GM19238 (cell line): ENCODE data around the gene WAC.
"Not testable (repeated sequence)": the region's sequence is repeated elsewhere in the genome, so short reads cannot be mapped to it uniquely, and the experiment has no call there.

Source experiments
- DNase-seq: peaks from one replicate; pipeline ENCODE4 v3.0.0; 2011; ENCODE audit warnings: low spot score; ENCODE audit not compliant: insufficient read length

Gene WAC

DNA sequence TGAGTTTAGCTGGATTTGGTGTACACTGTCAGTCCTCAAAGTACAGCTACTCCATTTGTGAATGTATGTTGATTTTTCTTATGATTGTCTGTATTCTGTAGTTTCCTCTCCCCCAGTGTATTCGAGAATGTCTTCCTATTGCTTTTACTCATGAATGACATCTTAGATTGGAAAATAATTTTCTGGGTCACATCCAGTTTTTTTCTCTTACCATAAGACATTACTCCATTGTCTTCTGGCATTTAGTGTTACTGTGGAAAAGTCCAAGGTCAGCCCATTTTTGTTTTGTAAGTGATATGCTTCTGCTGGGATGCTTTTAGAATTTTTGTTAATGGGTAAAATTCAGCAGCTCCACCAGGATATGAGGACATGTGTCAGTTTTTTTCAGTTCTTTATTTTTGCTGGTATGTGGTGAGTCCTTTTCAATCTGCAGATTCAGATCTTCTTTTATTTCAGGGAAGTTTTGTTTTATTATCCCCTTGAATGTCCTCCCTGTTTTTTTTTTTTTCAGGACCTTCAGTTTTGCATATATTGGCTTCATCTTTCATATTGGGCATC, 33.6 kb downstream of the WAC start:
- DNase-seq, result no peak

- no peak for DNase-seq
Measured at GRCh38 chr10:28569506-28570159, 36.7 kb downstream of the WAC start.

GRCh38 chr10:28570598-28570997, 37.7 kb downstream of the WAC start:
- no peak for DNase-seq

DNA sequence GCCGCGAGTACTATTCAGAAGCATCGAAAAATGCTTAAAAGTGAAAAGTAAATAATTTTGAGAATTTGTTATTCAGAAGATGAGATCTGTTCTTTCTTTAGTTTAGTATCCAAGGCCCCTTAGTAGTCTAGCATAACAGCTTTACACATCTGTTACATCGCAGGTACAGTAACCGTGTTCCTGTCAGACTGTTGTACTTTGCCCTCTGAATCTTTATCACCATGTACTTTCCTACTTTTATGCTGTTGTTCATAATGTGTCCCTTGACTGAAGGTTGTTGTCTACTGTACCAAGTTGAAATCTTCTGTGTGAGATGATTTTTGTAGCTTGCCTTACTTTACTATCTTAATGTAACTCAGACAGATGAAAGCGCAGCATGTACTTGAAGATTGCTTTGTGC, 38.3 kb downstream of the WAC start:
- no peak for DNase-seq

- not testable (repeated sequence) for DNase-seq
Measured at GRCh38 chr10:28574214-28574613, 41.3 kb downstream of the WAC start.

- DNase-seq, result no peak
Measured at GRCh38 chr10:28575852-28576251, 42.9 kb downstream of the WAC start.

DNA sequence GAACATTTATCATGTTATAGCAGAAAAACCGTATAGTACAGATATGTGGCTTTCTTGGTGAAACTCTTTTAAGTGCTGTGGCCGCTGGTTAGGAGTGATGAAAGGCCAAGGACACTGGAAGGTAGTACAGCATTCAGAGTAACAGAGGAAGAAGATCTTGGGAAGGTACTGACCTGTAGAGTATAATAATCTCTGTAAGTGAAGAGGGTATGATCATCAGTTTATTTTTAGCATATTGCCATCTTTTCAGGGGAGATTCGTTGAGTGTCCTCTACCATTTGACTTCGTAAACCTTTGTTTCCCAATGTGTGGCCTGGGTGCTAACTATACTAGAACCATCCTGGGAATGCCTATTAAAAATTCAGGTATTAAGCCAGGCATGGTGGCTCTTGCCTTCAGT, 44.6 kb downstream of the WAC start:
- no peak for DNase-seq

- DNase-seq, result no peak
Measured at GRCh38 chr10:28578454-28578853, 45.5 kb downstream of the WAC start.

GRCh38 chr10:28580825-28581224, 47.9 kb downstream of the WAC start:
- DNase-seq, result no peak

DNA sequence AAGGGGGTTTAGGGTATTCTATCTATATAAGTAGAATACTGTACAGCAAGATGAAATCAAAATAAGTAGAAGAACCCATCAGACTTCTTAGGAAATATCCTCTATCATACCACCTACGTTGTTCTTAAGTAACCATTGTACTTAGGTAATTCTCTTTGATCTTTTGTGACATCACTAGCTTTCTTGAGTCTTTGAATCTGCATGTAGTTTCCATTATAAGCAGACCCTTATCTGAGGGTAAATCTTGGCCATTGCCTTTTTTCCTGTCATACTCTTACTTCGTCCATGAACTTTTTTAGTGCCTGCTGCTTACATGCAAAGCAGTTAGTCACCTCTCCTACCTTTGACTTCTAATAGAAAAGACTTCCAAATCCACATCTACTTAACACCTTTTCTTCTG, 49.0 kb downstream of the WAC start:
- DNase-seq, result no peak

DNA sequence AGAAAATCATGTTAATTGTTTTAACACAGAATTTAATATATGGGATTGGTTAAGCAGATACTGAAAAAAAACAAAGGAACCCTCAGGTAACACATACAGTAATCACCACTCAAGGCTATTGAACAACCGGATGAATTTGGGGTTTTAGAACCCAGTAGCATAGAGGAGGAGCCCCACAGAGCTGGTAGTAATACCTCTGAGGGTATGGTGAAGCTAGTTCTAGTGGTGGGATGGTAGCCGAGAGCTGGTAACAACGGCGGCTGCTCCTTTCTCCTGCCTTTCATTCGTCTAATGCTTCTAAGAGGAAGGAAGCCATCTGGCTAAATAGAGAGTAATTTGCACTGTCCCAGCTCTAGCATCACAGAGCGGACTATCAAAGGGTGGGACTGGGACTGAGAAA, 52.2 kb downstream of the WAC start:
- no peak for DNase-seq

- DNase-seq, result no peak
Measured at GRCh38 chr10:28586176-28586575, 53.3 kb downstream of the WAC start.

DNA sequence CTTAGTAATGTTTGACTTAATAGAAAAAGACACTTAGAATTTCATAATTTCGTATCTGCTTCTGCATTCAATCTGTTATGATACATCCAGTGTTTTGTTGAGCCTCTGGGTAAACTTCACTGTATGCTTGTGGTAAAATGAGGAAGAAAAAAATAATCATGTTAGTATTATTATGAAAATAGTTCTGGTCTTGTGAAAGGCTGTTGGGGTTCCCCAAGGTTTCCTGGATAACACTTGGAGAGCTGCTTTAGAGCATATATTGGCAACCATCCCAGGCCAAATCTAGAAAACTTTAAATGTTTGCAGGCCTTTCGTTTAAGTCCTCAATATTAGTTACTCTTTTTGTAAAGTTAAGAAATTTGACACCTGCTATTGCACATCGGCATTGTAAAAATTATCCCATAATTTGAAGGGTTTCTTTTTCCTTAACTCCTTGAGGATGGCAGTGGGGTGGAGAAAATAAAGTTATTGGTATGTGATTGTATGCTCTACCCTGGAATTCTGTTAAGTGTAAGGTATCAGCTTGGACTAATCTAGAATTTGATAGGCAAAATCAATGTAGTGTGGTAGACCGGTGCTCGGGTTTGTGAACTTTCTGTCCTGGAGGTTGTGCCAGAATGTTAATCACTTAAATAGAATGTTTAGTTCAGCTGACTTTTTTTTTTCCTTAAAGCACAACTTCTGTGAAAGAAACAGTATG, 54.5 kb downstream of the WAC start:
- no peak for DNase-seq

DNA sequence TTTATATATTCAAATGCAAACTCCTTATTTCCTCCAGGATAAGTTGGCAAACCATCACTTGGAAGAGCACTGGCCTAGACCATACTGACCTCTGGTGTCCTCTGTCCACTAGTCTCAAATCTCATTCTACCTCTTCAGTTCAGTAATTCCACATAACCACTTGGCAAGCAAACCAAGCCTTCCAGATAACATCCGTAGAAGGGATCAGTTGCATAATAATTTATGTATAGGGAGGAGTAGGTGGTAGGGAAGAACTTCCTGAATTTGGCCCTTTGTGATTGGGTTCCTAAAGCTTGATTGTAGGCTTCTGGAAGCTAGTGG, 55.0 kb downstream of the WAC start:
- no peak for DNase-seq

DNA sequence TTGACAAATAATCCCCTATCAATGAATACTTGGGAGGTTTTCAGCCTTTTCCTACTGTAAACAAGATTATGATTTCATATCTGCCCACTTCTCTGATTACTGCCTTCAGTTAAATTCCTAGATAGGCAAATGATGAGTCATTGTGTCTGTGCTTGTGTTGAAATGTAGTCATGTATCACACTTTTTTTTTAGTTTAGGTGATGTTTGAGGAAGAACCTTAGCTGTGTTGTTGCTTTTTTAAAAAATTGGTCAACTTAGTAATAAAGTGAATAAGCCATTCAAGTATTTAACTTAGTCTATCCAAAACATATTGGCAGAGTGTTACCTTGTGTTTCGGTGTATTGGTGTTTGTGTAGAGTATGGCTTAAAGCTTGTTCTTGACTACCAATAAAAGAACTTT, 60.0 kb downstream of the WAC start:
- DNase-seq, result no peak

- no peak for DNase-seq
Measured at GRCh38 chr10:28593811-28594210, 60.9 kb downstream of the WAC start.

- DNase-seq, result no peak
Measured at GRCh38 chr10:28594406-28594805, 61.5 kb downstream of the WAC start.

DNA sequence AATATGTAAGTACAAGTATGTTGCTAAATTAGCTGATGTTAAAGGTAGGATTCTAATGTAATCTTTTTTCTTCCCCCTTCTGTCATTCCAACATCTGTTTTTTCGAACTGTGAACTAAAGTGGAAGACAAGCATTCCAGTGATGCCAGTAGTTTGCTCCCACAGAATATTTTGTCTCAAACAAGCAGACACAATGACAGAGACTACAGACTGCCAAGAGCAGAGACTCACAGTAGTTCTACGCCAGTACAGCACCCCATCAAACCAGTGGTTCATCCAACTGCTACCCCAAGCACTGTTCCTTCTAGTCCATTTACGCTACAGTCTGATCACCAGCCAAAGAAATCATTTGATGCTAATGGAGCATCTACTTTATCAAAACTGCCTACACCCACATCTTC, 62.7 kb downstream of the WAC start:
- DNase-seq, result no peak

DNA sequence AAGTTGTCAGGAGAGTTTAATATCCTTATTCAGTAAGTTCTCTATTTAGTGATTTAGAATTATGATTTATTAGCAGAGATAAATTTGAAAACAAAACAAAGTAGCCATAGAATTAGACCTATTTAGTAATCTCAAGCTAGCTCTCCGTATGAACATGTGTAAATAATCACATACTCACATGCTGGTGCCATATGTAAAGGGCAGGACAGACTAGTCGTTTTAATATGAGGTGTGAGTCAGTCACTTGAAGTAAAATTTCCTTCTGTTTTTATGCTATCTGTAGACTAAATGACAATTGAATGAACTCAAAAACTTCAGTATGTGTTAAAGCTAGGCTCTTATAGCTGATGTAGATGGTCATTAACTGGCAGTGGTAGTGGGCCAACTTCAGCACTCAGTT, 67.1 kb downstream of the WAC start:
- no peak for DNase-seq

DNA sequence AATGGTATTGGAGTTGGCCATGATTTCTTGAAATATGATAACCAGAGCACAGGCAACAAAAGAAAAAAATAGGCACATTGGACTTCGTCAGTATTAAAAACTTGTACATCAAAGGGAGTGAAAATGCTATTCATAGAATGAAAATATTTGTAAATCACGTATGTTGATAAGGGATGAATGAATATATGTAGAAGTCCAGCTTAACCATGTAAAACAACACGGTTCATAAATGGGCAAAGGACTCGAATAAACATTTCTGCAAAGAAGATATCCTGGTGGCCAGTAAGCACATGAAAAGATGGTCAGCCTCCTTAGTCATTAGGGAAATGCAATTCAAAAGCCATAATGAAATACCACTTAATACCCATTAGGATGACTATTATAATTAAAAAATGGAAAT, 68.1 kb downstream of the WAC start:
- DNase-seq, result no peak

DNA sequence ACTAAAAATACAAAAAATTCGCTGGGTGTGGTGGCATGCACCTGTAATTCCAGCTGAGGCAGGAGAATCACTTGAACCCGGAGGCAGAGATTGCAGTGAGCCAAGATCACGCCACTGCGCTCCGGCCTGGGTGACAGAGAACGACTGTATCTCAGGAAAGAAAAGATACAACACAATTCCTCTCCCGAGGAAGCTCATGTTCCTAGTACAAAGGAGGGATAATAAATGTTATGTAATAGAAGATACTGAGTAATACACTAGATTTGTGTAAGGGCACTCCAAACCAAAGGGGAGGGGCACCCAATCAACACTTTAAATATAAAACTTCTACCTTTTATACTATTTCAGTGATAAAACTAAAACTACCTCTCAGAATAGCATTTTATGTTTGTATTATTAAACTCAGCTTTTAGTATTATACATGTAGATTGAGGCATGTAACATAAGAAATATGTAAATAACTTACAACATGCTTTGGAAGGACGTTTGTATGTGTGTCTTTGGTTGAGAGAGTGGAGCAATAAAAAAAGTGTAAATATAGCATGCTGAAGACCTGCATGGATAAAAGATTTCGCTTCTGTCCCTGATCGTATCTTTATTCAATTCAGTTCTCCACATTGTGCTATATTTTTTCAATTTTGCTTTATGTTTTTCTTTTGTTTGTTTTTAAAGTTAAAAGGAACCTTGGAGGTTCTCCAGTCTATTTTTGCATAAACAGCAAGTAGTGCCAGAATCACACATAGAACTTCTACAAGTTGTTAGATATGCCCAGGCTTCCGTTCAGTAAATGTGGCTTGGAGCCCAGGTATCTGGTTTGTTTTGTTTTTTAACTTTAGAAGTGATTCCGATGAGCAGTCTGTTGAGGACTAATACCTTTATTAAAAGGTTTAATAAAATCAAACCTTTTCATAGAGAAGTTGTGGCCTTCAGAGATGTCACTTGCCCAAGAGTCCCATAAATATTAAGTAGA, 71.9 kb downstream of the WAC start:
- DNase-seq, result no peak

GRCh38 chr10:28606568-28606967, 73.7 kb downstream of the WAC start:
- no peak for DNase-seq
